ENCODE data around the gene IL22RA1.

Gene IL22RA1

DNA sequence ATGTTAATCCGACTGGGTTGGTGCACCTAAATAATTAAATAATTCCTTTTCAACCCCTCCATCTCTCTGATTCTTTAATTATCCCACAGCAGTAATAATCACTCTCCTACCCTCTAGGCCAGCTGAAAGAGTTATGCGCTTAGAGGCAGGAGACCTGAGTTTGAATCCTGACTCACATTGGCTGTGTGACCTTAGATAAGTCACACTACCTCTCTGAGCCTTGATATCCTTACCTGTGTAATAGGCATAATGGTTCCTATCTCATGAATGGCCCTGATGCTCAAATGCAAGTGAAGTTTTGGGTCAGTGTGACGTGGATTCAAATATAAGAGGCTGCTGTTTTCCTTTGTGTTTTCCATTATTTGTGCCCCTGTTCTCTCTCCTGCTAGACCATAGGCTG, 39.1 kb downstream of the IL22RA1 start:
- Histone ChIP-seq H3K36me3 (ENCODE audit: control insufficient read depth, insufficient read depth, low read length) (no peaks in the 10 kb centered on the region), H3K4me3 (ENCODE audit: low read length) (no peak overlapping the region), H3K27me3 (ENCODE audit: control insufficient read depth, insufficient read depth, low read length) (no peaks in the 10 kb centered on the region), H3K27ac (ENCODE audit: low read depth, low read length) (no peak overlapping the region), H3K9ac (ENCODE audit: low read length) (no peak overlapping the region), H3K4me1 (ENCODE audit: control insufficient read depth, insufficient read depth, low read length) (no peaks in the 10 kb centered on the region)

DNA sequence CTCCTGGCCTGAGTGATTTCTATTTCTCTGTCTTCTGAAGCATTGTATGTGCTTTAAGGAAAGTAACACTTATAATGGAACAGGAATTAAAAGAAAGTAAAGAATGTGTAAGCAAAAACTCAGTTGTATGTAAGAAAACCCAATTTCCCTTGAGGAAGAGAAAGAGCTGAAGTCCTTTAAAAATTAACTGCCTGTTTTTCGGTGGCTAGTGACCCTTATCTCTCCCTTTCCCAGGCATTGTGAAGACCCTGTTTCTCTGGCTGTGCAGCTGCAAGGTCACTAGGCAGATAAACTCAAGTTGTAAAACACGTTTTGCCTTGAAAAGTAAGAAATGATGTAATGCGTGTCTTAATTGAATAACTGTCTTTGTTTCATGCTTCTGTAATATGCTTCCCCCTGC, 39.5 kb downstream of the IL22RA1 start:
- H3K4me3 ChIP-seq (ENCODE audit: low read length) = no peak overlapping the region
- H3K4me1 ChIP-seq (ENCODE audit: control insufficient read depth, insufficient read depth, low read length) = no peaks in the 10 kb centered on the region
- H3K9ac ChIP-seq (ENCODE audit: low read length) = no peak overlapping the region
- no peaks in the 10 kb centered on the region for H3K36me3 ChIP-seq (ENCODE audit: control insufficient read depth, insufficient read depth, low read length)
- no peaks in the 10 kb centered on the region for H3K27me3 ChIP-seq (ENCODE audit: control insufficient read depth, insufficient read depth, low read length)
- H3K27ac ChIP-seq (ENCODE audit: low read depth, low read length) = no peak overlapping the region

DNA sequence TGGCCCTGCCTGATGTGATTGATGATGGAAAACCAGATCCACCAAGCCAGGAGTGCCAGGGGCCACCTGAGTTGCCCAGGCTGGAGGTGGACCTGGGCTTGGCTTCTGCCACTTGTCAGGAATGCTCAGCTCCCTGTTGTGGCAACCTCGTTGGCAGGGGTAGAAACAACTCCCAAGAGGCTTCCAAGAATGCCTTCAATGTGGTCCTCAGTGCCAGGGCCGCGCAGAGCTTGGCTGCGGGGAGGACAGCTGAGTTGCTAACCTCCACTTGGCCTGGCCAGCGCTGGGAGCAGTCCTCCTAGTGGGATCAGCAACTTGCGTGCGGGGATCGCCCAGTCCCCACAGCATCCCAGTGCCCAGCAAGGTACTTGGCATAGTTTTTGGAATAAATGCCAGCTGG, 40.0 kb downstream of the IL22RA1 start:
- H3K9ac ChIP-seq (ENCODE audit: low read length) = no peak overlapping the region
- H3K27ac ChIP-seq (ENCODE audit: low read depth, low read length) = no peak overlapping the region
- no peaks in the 10 kb centered on the region for H3K4me1 ChIP-seq (ENCODE audit: control insufficient read depth, insufficient read depth, low read length)

DNA sequence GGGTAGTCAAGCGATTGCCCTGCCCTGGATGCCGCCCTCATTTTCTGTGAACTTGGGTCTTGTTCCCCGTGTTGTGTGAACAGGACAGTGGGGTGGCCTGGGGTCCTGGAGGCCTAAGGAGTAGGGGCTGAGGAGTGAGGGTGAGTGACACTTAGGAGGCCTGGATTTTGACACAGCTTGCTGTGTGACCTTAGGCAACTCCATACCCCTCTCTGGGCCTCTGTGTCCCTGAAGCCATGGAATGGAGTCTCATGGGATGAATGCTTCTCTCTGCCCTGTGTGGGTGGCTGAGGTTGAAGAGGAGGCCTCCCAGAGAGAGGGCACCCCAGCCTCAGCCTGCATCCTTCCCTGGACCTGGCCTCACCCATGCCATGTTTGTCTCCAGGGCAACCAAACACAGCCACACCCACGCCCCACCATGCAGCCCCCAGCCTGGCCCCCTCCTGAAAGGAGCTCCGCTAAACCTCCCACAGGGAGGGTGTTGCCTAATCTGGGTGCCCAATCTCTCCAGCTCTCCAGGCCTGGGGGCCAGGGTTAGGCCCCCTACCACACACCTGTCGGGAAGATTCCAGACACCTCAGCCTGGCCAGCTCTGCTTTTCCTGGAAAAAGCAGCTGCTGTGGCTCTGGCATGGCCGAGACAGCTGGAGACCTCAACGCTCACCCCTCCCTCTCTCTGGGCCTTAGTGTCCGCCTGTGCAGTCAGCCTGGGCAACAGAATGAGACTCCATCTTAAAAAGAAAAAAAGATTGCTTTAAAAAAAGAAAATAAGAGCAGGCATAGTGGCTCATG, 40.9 kb downstream of the IL22RA1 start:
- Histone ChIP-seq H3K4me1 (ENCODE audit: control insufficient read depth, insufficient read depth, low read length) (no peaks in the 10 kb centered on the region), H3K36me3 (ENCODE audit: control insufficient read depth, insufficient read depth, low read length) (no peaks in the 10 kb centered on the region), H3K9ac (ENCODE audit: low read length) (no peak overlapping the region), H3K27ac (ENCODE audit: low read depth, low read length) (no peak overlapping the region), H3K27me3 (ENCODE audit: control insufficient read depth, insufficient read depth, low read length) (no peaks in the 10 kb centered on the region), H3K4me3 (ENCODE audit: low read length) (no peak overlapping the region)

More for the DNA sequence above, 40.0 kb downstream of the IL22RA1 start:
- no peak overlapping the region for H3K4me3 ChIP-seq (ENCODE audit: low read length)
- no peaks in the 10 kb centered on the region for H3K27me3 ChIP-seq (ENCODE audit: control insufficient read depth, insufficient read depth, low read length)
- no peaks in the 10 kb centered on the region for H3K36me3 ChIP-seq (ENCODE audit: control insufficient read depth, insufficient read depth, low read length)

DNA sequence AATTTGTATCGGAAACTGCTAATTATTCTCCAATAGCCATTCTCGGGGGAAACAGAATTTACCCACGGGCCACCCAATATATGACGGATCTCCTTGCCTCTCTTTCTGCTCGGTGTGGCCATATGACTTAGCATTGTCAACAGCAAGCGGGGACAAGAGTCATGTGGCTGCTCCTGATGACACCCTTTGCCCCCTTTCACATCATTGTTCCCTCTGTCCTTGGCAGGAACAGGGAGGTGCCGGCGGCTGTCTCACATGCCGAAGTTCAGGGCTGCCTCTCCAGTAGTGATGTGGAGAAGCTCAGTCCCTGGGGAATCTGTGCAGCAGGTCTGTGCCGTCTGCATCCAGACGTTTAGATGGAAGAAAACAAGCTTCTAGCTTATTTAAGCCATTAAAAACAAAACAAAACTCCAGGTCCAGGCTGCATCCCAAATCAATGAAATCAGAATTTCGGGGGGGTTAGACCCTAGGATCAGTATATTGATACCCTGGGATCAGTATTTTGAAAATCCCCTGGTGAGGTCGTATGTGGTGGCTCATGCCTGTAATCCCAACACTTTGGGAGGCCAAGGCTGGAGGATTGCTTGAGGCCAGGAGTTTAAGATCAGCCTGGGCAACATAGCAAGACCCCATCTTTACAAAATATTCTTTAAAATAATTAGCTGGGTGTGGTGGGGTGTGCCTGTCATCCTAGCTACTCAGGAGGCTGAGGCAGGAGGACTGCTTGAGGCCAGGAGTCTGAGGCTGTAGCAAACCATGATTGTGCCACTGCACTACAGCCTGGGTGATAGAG, 41.8 kb downstream of the IL22RA1 start:
- Histone ChIP-seq H3K9ac (ENCODE audit: low read length) (no peak overlapping the region), H3K27ac (ENCODE audit: low read depth, low read length) (no peak overlapping the region), H3K4me1 (ENCODE audit: control insufficient read depth, insufficient read depth, low read length) (no peaks in the 10 kb centered on the region), H3K27me3 (ENCODE audit: control insufficient read depth, insufficient read depth, low read length) (no peaks in the 10 kb centered on the region), H3K4me3 (ENCODE audit: low read length) (no peak overlapping the region), H3K36me3 (ENCODE audit: control insufficient read depth, insufficient read depth, low read length) (no peaks in the 10 kb centered on the region)

DNA sequence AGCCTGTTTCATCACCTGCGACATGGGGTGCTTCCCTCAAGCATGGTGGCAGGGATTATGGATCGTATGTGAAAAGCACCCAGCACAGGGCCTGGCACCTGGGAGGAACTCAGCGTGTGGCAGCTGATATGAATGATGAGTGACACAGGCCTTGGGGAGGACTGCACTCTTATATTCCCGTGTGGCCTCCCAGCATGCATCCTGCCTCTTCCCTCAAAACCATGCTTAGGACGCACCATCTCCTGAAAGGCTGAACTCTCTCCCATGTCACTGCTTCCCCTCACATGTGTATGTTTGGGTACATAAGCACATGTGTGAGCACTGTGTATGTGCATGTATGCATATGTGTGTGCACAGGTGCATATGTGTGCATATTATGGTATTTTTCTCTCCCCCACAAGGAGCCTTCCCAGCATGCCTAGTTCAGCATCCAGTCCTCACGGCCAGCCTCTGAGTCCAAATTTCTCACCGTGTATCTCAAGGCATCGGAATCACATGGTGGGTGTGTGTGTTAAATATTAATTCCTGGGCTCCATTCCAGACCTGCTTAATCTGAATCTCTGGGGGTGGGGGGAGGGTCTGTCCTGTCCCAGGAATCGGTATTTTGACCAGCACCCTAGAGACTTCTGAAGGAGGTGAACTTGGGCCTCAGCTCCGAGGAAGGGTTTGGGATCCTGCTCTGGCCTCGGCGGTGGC, 43.8 kb downstream of the IL22RA1 start:
- no peak overlapping the region for H3K9ac ChIP-seq (ENCODE audit: low read length)
- no peaks in the 10 kb centered on the region for H3K4me1 ChIP-seq (ENCODE audit: control insufficient read depth, insufficient read depth, low read length)
- H3K27ac ChIP-seq (ENCODE audit: low read depth, low read length) = no peak overlapping the region
- no peak overlapping the region for H3K4me3 ChIP-seq (ENCODE audit: low read length)
- no peaks in the 10 kb centered on the region for H3K36me3 ChIP-seq (ENCODE audit: control insufficient read depth, insufficient read depth, low read length)
- no peaks in the 10 kb centered on the region for H3K27me3 ChIP-seq (ENCODE audit: control insufficient read depth, insufficient read depth, low read length)

DNA sequence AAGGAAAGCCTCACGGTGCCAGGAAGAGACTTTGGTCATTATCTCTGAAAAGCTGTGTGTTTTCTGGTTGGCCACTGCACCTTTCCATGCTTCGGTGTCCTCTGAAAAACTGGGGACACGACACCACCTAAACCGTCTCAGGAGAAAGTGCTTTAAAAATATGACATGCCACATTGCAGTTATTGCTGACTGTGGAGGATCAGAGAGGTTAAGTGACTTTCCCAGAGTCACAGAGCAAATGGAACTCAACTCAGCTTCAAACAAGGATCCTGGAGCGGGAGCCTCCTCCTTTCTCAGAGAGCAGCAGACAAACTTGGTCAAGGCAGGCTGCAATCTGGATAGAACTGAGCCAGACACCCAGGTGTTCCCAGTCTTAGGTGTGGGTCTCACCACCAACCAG, 44.8 kb downstream of the IL22RA1 start:
- H3K36me3 ChIP-seq (ENCODE audit: control insufficient read depth, insufficient read depth, low read length) = no peaks in the 10 kb centered on the region
- no peaks in the 10 kb centered on the region for H3K4me1 ChIP-seq (ENCODE audit: control insufficient read depth, insufficient read depth, low read length)
- H3K4me3 ChIP-seq (ENCODE audit: low read length) = no peak overlapping the region
- H3K27me3 ChIP-seq (ENCODE audit: control insufficient read depth, insufficient read depth, low read length) = no peaks in the 10 kb centered on the region
- no peak overlapping the region for H3K9ac ChIP-seq (ENCODE audit: low read length)
- no peak overlapping the region for H3K27ac ChIP-seq (ENCODE audit: low read depth, low read length)

DNA sequence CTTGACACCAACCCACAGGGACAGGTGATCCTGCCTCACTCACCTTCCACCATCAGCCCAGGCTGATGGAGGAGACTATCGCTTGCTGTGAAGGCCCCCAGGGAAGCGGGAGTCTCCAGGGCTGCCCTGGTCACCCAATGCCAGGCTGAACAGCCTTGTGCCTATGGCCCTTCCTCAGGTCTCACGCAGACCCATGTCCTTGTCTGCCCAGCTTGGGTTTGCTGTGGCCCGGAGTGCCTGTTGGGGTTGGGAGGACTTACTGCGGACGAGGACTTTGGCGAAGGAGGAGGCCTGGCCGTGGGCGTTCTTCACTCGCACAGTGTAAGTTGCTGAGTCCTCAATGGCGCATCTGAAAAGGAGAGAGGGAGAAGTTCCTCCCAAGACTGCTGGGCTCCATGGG, 45.3 kb downstream of the IL22RA1 start:
- no peaks in the 10 kb centered on the region for H3K36me3 ChIP-seq (ENCODE audit: control insufficient read depth, insufficient read depth, low read length)
- H3K9ac ChIP-seq (ENCODE audit: low read length) = no peak overlapping the region
- H3K27me3 ChIP-seq (ENCODE audit: control insufficient read depth, insufficient read depth, low read length) = no peaks in the 10 kb centered on the region
- no peak overlapping the region for H3K27ac ChIP-seq (ENCODE audit: low read depth, low read length)
- H3K4me1 ChIP-seq (ENCODE audit: control insufficient read depth, insufficient read depth, low read length) = no peaks in the 10 kb centered on the region
- H3K4me3 ChIP-seq (ENCODE audit: low read length) = no peak overlapping the region

DNA sequence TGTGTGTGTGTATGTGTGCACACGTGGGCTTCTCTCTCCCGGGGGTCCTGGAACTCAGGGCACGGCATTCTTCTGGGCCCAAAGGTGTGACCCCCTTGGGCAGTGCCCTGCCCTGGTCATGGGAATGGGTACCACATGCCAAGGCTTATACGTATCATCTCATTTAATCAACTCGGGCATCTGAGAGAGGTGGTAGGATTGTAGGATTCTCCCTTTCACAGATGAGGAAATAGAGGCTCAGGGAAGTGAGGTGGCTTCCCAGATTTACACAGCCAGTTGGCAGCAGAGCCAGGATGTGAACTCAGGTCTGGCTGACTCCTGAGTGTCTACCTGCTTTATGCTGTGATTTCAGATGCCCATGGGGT, 46.2 kb downstream of the IL22RA1 start:
- H3K27me3 ChIP-seq (ENCODE audit: control insufficient read depth, insufficient read depth, low read length) = no peaks in the 10 kb centered on the region
- no peaks in the 10 kb centered on the region for H3K4me1 ChIP-seq (ENCODE audit: control insufficient read depth, insufficient read depth, low read length)
- no peaks in the 10 kb centered on the region for H3K36me3 ChIP-seq (ENCODE audit: control insufficient read depth, insufficient read depth, low read length)
- H3K9ac ChIP-seq (ENCODE audit: low read length) = no peak overlapping the region
- H3K4me3 ChIP-seq (ENCODE audit: low read length) = no peak overlapping the region
- H3K27ac ChIP-seq (ENCODE audit: low read depth, low read length) = no peak overlapping the region

DNA sequence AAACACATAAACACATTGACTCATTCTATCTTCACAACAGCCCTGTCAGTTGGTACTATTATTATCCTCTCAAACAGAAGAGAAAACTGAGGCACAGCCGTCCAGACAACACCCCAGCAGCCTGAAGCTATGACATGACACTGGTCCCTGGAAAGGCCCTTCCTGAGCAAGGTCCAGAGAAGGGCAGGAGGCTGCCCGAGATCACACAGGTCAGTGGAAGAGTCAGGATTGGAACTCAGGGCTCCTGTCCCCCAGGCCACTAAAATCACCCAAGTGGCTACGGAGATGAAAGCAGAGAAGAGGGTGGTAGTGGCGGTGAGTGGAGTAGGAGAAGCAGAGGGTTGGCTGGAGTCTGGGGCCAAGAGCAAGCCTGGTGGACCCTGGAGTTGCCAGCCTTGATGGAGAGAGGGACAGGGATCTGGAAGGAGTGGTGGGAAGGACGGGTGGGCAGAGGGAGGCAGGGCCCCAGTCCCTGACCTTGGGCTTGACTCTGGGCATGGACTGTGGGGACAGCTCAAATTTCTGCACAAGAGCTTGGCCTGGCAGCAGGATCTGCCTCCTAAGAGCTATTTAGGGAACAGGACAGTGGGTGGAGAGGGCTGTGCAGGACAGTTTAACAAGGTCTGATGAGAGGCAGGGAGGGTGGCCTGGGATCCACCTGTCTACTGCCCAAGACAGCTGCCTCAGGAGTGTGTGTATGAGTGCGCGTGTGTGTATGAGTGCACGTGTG, 46.8 kb downstream of the IL22RA1 start:
- H3K27me3 ChIP-seq (ENCODE audit: control insufficient read depth, insufficient read depth, low read length) = no peaks in the 10 kb centered on the region
- no peak overlapping the region for H3K4me3 ChIP-seq (ENCODE audit: low read length)
- H3K36me3 ChIP-seq (ENCODE audit: control insufficient read depth, insufficient read depth, low read length) = no peaks in the 10 kb centered on the region
- H3K4me1 ChIP-seq (ENCODE audit: control insufficient read depth, insufficient read depth, low read length) = no peaks in the 10 kb centered on the region
- H3K27ac ChIP-seq (ENCODE audit: low read depth, low read length) = no peak overlapping the region
- H3K9ac ChIP-seq (ENCODE audit: low read length) = no peak overlapping the region

DNA sequence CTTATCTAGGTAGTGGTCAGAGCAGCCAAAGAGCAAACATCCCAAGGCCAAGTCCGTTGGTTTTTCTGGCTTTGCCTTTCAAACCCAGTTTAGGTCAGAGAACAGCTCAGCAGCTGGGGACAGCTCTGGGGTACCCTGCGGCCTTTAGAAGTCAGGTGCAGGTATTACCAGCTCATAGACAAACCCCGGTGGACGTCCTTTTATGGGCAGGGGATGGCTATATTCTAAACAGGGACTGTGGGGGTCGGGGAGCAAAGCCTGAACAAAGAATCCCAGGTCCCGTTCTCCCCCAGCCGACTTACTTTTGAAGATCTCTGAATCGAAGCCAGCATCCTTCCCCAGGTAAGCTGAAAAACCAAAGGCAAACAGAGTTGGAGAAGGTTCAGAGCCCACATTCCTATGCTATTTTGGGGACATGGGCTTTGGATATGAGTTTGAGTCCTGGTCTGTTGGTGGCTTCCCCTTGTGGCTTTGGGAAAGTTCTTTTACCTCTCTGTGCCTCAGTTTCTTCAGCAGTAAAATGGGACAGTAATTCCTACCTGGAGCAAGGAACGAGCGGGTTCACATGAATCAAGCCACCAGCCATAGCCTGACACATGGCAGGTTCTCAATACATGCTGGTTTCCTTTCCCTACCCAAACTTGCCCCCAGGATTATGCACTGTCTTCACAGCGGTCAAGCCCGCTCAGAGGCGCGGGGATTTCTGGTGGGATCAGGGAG, 47.6 kb downstream of the IL22RA1 start:
- H3K4me3 ChIP-seq (ENCODE audit: low read length) = no peak overlapping the region
- H3K27me3 ChIP-seq (ENCODE audit: control insufficient read depth, insufficient read depth, low read length) = no peaks in the 10 kb centered on the region
- H3K4me1 ChIP-seq (ENCODE audit: control insufficient read depth, insufficient read depth, low read length) = no peaks in the 10 kb centered on the region
- H3K36me3 ChIP-seq (ENCODE audit: control insufficient read depth, insufficient read depth, low read length) = no peaks in the 10 kb centered on the region
- H3K9ac ChIP-seq (ENCODE audit: low read length) = no peak overlapping the region
- no peak overlapping the region for H3K27ac ChIP-seq (ENCODE audit: low read depth, low read length)
